Loucy (cell line): ENCODE measurements around the gene SRRD.

ENCODE experiments used
- EZH2phosphoT487 ChIP-seq: fragments of 200-600 bp; IDR thresholded peaks from 2 replicates; pipeline ENCODE4 v1.6.1; 2018; ENCODE audit warnings: antibody characterized with exemption, mild to moderate bottlenecking, moderate library complexity, borderline replicate concordance
- TF ChIP-seq, protein P1 (sequence below): fragments of 200-600 bp; sonication (generic); conservative IDR thresholded peaks from 2 replicates; pipeline ENCODE4 v1.5.1; 2014; ENCODE audit warnings: mild to moderate bottlenecking, antibody characterized with exemption, low read length

DNA sequence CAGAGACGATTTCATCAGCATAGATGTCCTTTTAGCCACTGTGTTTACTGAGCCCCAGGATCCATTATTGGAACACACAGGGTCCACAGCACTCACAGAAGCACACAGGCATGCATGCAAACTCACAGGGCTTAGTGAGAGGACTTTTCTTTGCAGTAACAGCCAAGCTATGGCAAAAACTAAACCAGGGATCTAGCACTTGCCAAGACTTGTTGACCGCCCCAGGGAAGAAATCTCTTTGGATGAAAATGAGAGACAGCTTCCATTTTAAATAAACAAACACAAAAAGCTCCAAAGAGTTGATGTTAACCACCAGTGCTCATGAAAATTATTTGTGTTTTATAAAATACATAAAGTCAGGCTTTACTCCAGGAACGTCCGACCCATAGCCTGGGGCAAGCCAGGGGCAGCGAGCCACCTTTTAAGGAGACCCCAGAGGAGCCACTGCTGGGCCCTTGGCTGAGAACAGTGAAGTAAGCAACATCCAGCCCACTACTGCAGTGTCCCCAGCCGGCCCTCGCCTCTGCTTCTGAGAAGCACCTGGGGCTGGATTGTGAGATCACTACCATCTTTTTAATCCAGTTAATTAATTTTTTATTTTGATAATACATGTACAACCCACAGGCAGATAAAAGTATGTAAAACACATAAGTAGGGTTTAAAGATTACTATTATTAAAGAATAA, 50.6 kb downstream of the SRRD start:
- TF ChIP-seq, protein P1, sequence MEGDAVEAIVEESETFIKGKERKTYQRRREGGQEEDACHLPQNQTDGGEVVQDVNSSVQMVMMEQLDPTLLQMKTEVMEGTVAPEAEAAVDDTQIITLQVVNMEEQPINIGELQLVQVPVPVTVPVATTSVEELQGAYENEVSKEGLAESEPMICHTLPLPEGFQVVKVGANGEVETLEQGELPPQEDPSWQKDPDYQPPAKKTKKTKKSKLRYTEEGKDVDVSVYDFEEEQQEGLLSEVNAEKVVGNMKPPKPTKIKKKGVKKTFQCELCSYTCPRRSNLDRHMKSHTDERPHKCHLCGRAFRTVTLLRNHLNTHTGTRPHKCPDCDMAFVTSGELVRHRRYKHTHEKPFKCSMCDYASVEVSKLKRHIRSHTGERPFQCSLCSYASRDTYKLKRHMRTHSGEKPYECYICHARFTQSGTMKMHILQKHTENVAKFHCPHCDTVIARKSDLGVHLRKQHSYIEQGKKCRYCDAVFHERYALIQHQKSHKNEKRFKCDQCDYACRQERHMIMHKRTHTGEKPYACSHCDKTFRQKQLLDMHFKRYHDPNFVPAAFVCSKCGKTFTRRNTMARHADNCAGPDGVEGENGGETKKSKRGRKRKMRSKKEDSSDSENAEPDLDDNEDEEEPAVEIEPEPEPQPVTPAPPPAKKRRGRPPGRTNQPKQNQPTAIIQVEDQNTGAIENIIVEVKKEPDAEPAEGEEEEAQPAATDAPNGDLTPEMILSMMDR: no peak
- no peak for TF ChIP-seq EZH2phosphoT487
